AG04450 (cell line): ENCODE measurements around the gene AXL. TPM values are rescaled to one million over a fixed set of nuclear protein-coding genes. Genes with fewer than 3 reads are reported as not detected.

ENCODE experiments used
- CTCF ChIA-PET: fragments of 300-600, 350-600 bp; formaldehyde crosslinking; extraction: SDS; loops from one replicate; lab custom pipeline; 2022; ENCODE audit warnings: antibody characterized with exemption, inconsistent platforms; lab: Charles Lee
- POLR2A ChIA-PET: fragments of 350-600 bp; formaldehyde crosslinking; extraction: SDS; loops from one replicate; lab custom pipeline; 2021; ENCODE audit warnings: antibody characterized with exemption, inconsistent platforms; lab: Yijun Ruan, JAX
- DNase-seq: peaks from one replicate; pipeline ENCODE4 v3.0.0-alpha.2; 2011; ENCODE audit warnings: low read depth, low spot score
- H3K27ac ChIP-seq: one replicate; pipeline ENCODE4 v1.5.1; 2012; ENCODE audit warnings: low read depth, low read length, control low read depth
- H3K27me3 ChIP-seq: one replicate; pipeline ENCODE4 v1.6.0; 2012; ENCODE audit warnings: low read length; ENCODE audit not compliant: control insufficient read depth, insufficient read depth
- H3K4me3 ChIP-seq: 2 replicates; pipeline ENCODE4 v1.5.1; 2011; ENCODE audit warnings: mild to moderate bottlenecking, low read depth, low read length, control low read depth
- H3K9me3 ChIP-seq: 2 replicates; pipeline ENCODE4 v1.5.1; 2012; ENCODE audit warnings: low read length; ENCODE audit not compliant: control insufficient read depth, insufficient read depth
- polyA plus RNA-seq: library from polyadenylated mRNA; depleted of rRNA; stranded (reverse); fragments of >200 nt; gene quantifications from 2 replicates; pipeline ENCODE4 v1.2.3, GENCODE V29; 2011
- TF ChIP-seq, protein P1 (sequence below): IDR thresholded peaks from 2 replicates; pipeline ENCODE4 v1.5.1; 2011; ENCODE audit warnings: low read depth, low read length, control low read depth, inconsistent platforms

Gene AXL
- polyA plus RNA-seq, 1 experiment: 210 TPM

DNA sequence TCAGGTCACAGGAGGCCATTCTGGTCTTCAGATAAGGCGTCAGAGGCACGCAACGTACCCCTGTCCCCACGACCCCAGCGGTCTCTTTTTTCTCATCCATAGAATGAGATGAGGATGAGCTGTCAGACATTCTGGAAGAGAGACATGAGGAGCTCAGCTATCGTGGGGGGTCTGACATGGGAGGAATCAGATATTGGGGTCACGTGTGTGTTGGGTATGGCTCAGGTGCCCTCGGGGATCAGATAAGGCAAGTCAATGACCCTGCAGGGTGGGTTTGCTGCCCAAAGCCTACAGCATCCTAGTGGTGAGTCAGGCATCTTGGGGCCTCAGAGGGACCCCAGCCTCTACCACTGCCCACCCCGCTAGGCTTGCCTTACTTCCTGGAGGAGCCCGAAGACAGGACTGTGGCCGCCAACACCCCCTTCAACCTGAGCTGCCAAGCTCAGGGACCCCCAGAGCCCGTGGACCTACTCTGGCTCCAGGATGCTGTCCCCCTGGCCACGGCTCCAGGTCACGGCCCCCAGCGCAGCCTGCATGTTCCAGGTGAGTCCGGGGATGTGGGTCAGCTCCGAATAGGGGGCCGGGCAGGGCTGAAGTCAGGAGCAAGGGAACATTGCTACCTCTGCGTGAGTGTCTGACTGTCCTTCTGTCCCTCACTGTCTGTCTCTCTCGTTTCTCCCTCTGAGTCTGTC is 2.6 kb downstream of the AXL start:
- DNase-seq: no peak
- ChIA-PET POLR2A (interaction anchor here (0.6 to 1.1 kb wide), 3 partner anchors 62 to 426 kb away, joined by 3 to 5 read pairs (median 4); no protein-coding TSS in a partner anchor), CTCF (interaction anchor here (1.6 to 3.4 kb wide), 3 partner anchors 18 to 87 kb away, joined by 7 to 19 read pairs (median 8); no protein-coding TSS in a partner anchor)
- no peaks in the 10 kb centered on the region for H3K27me3 ChIP-seq
- H3K9me3 ChIP-seq: no peaks in the 10 kb centered on the region; the same call in 1 of the 2 replicates
- H3K4me3 ChIP-seq: peak overlapping the region; percentile 94
- peak overlapping the region; percentile 83 for H3K27ac ChIP-seq
- TF ChIP-seq, protein P1, sequence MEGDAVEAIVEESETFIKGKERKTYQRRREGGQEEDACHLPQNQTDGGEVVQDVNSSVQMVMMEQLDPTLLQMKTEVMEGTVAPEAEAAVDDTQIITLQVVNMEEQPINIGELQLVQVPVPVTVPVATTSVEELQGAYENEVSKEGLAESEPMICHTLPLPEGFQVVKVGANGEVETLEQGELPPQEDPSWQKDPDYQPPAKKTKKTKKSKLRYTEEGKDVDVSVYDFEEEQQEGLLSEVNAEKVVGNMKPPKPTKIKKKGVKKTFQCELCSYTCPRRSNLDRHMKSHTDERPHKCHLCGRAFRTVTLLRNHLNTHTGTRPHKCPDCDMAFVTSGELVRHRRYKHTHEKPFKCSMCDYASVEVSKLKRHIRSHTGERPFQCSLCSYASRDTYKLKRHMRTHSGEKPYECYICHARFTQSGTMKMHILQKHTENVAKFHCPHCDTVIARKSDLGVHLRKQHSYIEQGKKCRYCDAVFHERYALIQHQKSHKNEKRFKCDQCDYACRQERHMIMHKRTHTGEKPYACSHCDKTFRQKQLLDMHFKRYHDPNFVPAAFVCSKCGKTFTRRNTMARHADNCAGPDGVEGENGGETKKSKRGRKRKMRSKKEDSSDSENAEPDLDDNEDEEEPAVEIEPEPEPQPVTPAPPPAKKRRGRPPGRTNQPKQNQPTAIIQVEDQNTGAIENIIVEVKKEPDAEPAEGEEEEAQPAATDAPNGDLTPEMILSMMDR: no peak

DNA sequence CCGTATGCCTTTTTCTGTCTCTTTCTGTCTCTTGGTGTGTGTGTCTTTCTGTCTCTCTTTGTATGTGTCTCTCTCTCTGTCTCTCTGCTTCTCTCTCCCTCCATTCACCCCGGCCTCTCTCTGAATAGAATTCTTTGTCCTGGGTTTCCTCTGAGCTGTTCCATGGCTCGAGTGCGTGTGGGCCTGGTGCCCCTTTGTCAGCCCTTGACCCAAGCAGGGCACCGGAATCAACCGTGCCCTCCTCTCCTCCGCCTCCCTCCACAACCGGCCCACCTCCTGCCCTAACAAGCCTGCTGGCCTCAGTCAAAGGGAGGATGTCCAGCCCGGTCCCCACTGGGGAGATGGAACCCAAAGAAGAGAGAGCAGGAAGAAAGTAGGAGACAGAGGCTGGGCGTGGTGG is 3.2 kb downstream of the AXL start:
- ChIA-PET POLR2A (no interaction called here), CTCF (interaction anchor here (2.1 kb wide), 1 partner anchor 86 kb away, joined by 8 read pairs; no protein-coding TSS in a partner anchor)
- Histone ChIP-seq H3K27me3 (no peaks in the 10 kb centered on the region), H3K9me3 (no peaks in the 10 kb centered on the region; the same call in 1 of the 2 replicates), H3K4me3 (peak overlapping the region; percentile 94), H3K27ac (peak overlapping the region; percentile 83)
- TF ChIP-seq, protein P1: no peak
- no peak for DNase-seq

DNA sequence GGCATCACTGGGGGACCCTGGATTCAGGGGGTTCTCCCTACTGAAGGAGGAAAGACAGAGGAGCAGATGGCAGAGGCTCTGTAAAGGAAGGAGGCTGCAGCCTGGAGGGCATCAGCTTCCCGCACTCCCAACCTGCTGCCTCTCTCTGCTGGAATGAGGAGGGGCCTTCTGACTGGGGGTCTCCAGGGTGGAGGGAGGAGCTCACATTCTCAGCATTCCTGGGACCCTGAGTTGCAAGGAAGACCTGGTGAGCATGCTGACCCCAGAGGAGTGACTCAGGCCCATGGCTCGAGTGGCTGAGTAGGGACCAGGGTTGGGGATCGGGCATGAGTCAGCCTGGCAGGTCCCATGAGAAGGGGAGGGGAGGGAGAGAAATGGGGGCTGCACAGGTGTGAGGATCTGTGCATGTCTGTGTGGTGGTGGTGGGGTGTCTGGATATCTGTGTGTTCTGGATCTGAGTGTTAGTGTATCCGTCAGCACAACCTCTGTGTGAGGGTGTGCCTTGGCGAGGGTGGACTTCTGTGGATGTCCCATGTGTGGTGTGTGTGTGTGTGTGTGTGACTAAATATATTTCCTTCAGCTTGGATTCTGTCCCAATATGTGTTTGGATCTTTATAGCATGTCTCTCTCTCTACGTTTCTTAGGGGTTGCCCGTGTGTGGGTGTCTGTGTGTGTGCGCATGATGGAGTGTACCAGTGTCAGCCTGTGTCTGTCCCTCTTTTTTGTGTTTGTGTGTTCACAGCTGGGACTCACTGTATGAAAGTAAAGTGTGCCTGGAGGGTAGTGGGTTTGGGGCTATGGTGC is 4.6 kb downstream of the AXL start:
- DNase-seq: no peak
- ChIA-PET CTCF (interaction anchor here (1.4 kb wide), 2 partner anchors 39 to 85 kb away, joined by 4 to 5 read pairs; no protein-coding TSS in a partner anchor), POLR2A (interaction anchor here (0.6 to 2.1 kb wide), 6 partner anchors 18 to 858 kb away, joined by 3 to 10 read pairs (median 6); partner anchors contain the start of gene HNRNPUL1)
- TF ChIP-seq, protein P1: no peak
- H3K9me3 ChIP-seq: no peaks in the 10 kb centered on the region; the same call in 1 of the 2 replicates
- H3K27me3 ChIP-seq: no peaks in the 10 kb centered on the region
- peak overlapping the region; percentile 52 for H3K4me3 ChIP-seq
- H3K27ac ChIP-seq: peak overlapping the region; percentile 97

DNA sequence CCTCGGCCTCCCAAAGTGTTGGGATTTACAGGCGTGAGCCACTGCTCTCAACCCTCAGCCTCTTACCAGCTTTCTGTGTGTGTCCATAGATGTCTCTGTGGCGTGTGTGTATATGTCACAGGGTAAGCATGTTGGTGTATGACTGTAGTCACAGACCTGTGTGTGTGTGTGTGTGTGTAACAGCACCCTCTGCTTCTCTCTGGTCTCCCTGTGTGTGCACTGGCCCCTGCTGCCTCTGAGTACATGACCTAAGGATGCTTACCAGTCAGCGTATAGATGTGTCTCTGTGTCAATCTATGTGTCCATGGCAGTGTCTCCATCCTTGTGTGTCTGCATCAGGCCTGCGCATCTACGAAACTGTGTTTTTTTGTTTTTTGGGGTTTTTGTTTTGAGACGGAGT is 5.6 kb downstream of the AXL start:
- DNase-seq: no peak
- ChIA-PET POLR2A (interaction anchor here (1.4 to 2.1 kb wide), 2 partner anchors 20 to 24 kb away, joined by 9 to 10 read pairs; no protein-coding TSS in a partner anchor), CTCF (interaction anchor here (1.4 kb wide), 2 partner anchors 38 to 84 kb away, joined by 4 to 5 read pairs; no protein-coding TSS in a partner anchor)
- Histone ChIP-seq H3K9me3 (no peaks in the 10 kb centered on the region; the same call in 1 of the 2 replicates), H3K27me3 (no peaks in the 10 kb centered on the region), H3K27ac (peak overlapping the region; percentile 97), H3K4me3 (peak overlapping the region; percentile 52)
- TF ChIP-seq, protein P1: no peak
